ENCODE measurements around the gene DUSP23. TPM values are rescaled to one million over a fixed set of nuclear protein-coding genes. Genes with fewer than 3 reads are reported as not detected.

Gene DUSP23
- total and polyA plus RNA-seq, 2 donors (not counting 3 experiments of a cell fraction or from before 2014, with no cell fraction given): 82.5 to 197 TPM

DNA sequence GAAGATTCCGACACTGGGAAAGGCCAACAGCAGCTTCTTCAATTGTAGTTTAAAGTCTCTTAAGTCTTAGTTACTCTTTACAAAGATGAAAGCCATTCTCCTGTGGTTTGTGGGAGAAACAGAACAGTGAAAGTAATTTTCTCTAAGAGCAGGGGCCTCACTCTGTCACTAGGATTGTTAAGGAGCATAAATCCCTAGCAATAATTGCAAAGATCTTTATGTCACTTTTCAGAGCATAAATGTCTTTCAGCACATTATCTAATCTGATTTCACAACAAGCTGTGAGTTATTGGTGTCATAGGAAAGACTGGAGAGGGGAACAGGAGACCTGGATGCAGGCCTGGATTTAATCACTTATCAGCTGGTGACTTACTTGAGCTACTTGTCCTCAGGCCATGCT lies 32.4 kb upstream of the DUSP23 start:
- POLR2A ChIA-PET: no interaction called here
- BruUV-seq (replicated peaks): no TSS peak
- FAIRE-seq: no peak

More for the DNA sequence above, 32.4 kb upstream of the DUSP23 start:
- no peak overlapping the region for H3K4me3 ChIP-seq (replicated peaks in 1 of 3; ENCODE audit: insufficient read depth in 1 of 3, low read depth in 1 of 3, low read length in 3 of 3)
- CTCF ChIA-PET: interaction anchor here (2.3 kb wide), 1 partner anchor 25 kb away, joined by 6 read pairs; no protein-coding TSS in a partner anchor
- DNase-seq (ENCODE audit: low read depth, low spot score): no peak
- TF ChIP-seq EZH2 (IDR thresholded peaks at IDR 0.05; ENCODE audit: borderline replicate concordance, low read depth, low read length, severe bottlenecking) (no peak), GATA2 (IDR thresholded peaks at IDR 0.05; ENCODE audit: insufficient read depth, insufficient read length, low read depth, low read length) (no peak), JUN (IDR thresholded peaks at IDR 0.05; ENCODE audit: borderline replicate concordance, insufficient read depth, insufficient read length, low read depth) (no peak), POLR2A (IDR thresholded peaks at IDR 0.05; ENCODE audit: low read depth, low read length) (no peak), FOS (IDR thresholded peaks at IDR 0.05; ENCODE audit: borderline replicate concordance, insufficient read depth, low read length) (no peak), POLR2AphosphoS5 (IDR thresholded peaks at IDR 0.05; ENCODE audit: insufficient read depth, low read depth, low read length) (no peak), MYC (IDR thresholded peaks at IDR 0.05; ENCODE audit: low read depth, low read length) (no peak)
- TF ChIP-seq, protein P1, sequence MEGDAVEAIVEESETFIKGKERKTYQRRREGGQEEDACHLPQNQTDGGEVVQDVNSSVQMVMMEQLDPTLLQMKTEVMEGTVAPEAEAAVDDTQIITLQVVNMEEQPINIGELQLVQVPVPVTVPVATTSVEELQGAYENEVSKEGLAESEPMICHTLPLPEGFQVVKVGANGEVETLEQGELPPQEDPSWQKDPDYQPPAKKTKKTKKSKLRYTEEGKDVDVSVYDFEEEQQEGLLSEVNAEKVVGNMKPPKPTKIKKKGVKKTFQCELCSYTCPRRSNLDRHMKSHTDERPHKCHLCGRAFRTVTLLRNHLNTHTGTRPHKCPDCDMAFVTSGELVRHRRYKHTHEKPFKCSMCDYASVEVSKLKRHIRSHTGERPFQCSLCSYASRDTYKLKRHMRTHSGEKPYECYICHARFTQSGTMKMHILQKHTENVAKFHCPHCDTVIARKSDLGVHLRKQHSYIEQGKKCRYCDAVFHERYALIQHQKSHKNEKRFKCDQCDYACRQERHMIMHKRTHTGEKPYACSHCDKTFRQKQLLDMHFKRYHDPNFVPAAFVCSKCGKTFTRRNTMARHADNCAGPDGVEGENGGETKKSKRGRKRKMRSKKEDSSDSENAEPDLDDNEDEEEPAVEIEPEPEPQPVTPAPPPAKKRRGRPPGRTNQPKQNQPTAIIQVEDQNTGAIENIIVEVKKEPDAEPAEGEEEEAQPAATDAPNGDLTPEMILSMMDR (IDR thresholded peaks at IDR 0.05; ENCODE audit: extremely low read depth in 1 of 2, insufficient read depth in 1 of 2, low read depth in 1 of 2, low read length in 2 of 2): no peak
- TF ChIP-seq, protein P2, sequence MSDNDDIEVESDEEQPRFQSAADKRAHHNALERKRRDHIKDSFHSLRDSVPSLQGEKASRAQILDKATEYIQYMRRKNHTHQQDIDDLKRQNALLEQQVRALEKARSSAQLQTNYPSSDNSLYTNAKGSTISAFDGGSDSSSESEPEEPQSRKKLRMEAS (IDR thresholded peaks at IDR 0.05; ENCODE audit: insufficient read depth, insufficient read length): no peak
- intact Hi-C loops (cut with micrococcal nuclease) (no loop called here), dilution Hi-C loops (cut with MboI; ENCODE audit: extremely low pct_ligation_motif_present, low sequenced_read_pairs) (no loop called here)
- H3K9ac ChIP-seq (replicated peaks; ENCODE audit: extremely low read depth, insufficient read depth, low read length): no peak overlapping the region
- no peak overlapping the region for H2AFZ ChIP-seq (ENCODE audit: low read depth, low read length)
- no peaks in the 10 kb centered on the region for H3K79me2 ChIP-seq (ENCODE audit: control insufficient read depth, insufficient read depth, low read length)
- no peaks in the 10 kb centered on the region for H3K36me3 ChIP-seq (ENCODE audit: control insufficient read depth in 2 of 2, extremely low read depth in 1 of 2, insufficient read depth in 2 of 2, low read length in 2 of 2)
- no peaks in the 10 kb centered on the region for H4K20me1 ChIP-seq (replicated peaks; ENCODE audit: control insufficient read depth, extremely low read depth, insufficient read depth, low read length)
- no peak overlapping the region for H3K27ac ChIP-seq (ENCODE audit: insufficient read depth, low read depth, low read length)
- no peaks in the 10 kb centered on the region for H3K9me1 ChIP-seq (replicated peaks; ENCODE audit: control insufficient read depth, extremely low read depth, insufficient read depth, low read length)
- no peaks in the 10 kb centered on the region for H3K9me3 ChIP-seq (replicated peaks; ENCODE audit: control insufficient read depth, insufficient read depth, low read length)
- no peak overlapping the region for H3K4me2 ChIP-seq (ENCODE audit: insufficient read depth, low read length)
- peaks cover 13% of the 10 kb centered on the region for H3K4me1 ChIP-seq (ENCODE audit: control insufficient read depth, extremely low read depth, insufficient read depth, low read length)
- no peaks in the 10 kb centered on the region for H3K27me3 ChIP-seq (ENCODE audit: control insufficient read depth in 2 of 2, insufficient read depth in 2 of 2, low read length in 2 of 2)
